H4 (cell line): ENCODE data around the gene FAM13C. TPM values are rescaled to one million over a fixed set of nuclear protein-coding genes. Genes with fewer than 3 reads are reported as not detected.

Source experiments
- DNase-seq: peaks from one replicate; pipeline ENCODE4 v3.0.0-alpha.2; 2015; ENCODE audit warnings: low spot score
- total RNA-seq: library from RNA; depleted of rRNA; stranded (reverse); fragments of >200 nt; shearing (Covaris generic); gene quantifications from 2 replicates; pipeline ENCODE4 v1.2.3, GENCODE V29; 2014

The FAM13C gene
- total RNA-seq, 1 experiment from 2014 or later = 8.1 TPM

DNA sequence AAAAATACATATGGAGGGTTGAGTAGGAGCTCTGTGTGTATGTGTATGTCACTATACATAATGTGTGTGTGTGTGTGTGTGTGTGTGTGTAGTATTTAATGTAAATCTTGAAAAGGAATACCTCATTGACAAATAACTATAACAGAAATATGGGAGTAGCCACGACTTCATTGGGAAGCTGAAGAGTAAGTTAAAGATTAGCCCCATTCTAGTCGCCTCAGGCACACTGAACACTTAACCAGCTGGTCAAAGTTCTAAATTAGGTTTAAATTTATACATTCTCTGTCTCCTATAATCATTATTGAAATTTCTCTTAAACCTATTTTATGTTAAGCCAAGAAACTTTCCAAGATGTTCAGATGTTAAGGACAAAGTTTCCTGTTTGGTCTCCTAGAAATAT, 45.3 kb downstream of the FAM13C start:
- no peak for DNase-seq

DNA sequence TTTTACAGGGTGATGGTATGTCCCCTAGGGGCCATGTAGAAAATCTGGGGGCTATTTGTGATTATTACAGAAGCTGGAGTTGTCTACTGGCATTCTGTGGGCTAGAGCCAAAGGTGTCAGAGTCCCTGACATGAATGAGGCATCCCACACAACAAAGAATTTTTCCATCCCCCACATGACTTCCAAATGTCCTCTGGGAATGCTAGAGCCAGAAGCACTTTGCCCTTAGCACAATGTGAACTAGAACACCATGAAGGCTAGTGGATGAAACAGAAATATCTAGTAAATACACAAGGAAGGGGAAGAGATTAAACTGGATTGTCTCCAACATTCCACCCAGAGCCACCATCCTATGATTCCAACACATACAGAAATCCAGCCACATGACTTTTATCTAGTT, 46.9 kb downstream of the FAM13C start:
- no peak for DNase-seq

DNA sequence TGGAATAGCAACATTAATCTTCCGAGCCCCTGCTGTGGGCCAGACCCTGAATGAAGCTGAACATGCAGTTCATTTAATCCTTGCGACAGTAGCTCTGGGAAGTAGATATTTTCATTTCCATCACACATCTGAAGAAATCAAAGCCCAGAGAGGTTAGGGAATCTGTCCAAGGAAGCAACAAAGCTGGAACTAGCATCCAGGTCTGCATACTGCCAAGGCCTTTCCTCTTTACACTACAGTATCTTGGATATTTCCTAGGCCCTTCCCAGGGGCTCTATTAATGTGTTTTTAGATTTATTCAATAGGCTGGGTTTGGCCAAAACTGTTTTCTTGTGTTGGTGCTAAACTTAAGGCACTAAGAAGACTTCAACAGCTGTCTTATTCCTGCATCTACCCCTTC, 48.1 kb downstream of the FAM13C start:
- no peak for DNase-seq

DNA sequence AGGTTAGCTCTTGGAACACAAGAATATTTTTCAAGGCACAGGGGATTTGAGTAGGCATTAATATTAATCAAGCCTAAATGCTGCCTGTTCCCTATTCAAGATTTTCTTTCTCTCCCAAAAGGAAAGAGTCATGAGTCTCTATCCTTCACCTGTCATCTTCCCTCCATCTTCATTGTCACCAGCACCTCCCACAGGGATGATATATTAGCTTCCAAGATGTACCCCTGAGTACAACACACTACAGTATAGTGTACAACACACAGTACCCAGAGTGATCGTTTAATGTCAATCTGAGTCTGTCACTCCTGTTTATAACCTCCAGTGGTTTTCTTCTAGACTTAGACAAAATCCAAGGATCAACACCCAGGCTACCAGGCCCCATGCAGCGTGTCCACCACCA, 50.1 kb downstream of the FAM13C start:
- no peak for DNase-seq

DNA sequence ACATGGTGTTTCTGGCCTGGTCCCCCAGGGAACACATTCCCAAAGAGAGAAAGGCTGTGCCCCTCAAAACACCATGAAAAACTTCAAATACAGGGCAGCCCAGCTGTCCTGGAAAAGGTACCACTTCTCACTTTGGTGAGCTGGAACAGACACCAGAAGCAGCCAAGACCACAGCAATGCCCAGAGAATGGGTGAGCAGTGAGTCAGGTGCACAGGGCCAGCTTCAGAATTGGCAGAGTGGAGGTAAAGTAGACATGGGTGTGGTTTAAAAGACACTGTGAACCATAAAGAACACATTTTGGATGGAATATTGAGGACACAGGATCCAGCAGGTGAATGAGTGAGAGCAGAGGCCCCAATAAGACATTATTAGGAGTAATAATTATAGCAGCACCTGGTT, 51.3 kb downstream of the FAM13C start:
- DNase-seq = no peak

DNA sequence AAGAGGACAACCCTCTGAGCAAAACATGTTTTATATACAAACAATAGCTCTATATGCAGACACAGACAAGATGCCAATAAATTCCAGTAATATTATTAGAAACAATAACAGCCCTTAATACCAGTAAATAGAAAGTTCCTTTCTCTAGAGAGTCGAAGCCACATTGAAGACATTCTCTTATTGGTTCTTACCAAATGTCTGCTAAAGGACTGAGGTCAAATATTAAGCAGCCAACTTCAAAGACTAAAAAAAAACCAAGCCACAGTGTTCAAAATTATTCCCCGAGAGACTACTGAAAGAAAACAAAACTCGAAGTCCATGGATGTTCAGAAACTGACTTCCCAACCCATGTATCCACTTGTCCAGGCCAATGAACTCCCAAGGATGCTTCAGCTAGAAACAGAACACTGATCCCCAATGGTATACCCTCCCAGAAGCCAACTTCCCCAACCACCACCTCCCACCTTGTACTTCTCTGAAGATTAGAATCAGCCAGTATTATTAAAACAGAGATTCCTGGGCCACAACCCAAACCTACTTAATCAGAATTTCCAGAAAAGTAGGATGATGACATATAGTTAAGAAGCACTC, 51.9 kb downstream of the FAM13C start:
- DNase-seq = no peak

DNA sequence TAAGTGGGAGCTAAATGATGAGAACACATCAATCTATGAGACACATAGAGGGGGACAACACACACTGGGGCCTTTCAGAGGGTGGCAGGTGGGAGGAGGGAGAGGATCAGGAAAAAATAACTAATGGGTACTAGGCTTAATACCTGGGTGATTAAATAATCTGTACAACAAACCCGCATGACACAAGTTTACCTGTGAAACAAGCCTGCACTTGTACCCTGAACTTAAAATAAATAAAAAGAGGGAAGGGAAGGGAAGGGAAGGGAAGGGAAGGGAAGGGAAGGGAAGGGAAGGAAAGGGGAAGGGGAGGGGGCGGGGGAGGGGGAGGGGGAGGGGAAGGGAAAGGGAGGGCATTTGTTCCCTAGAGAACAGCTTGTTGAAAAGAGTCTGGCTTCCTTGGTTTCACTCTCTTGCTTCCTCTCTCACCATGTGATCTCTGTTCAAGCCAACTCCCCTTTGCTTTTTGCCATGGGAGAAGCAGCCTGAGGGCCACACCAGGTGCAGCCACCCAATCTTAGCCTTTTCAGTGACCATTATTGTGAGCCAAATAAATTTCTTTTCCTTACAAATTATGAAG, 57.7 kb downstream of the FAM13C start:
- no peak for DNase-seq

DNA sequence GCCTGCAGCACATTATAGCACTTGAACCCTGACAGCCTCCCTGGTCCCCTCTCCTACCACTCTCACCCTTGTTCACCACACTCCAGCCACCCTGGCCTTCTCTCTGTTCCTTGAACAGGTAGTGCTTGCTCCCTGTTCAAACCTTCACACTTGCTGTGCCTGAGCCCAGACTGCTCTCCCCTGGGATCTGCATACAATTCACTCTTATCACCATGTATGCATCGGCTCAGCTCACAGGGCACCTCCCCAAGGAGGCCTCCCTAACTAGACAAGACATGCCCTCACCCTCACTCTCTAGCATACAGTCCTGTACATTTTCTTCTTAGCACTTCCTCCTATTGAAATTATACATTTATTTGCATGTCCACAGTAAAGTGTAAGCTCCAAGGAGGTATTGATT, 59.3 kb downstream of the FAM13C start:
- DNase-seq = no peak

DNA sequence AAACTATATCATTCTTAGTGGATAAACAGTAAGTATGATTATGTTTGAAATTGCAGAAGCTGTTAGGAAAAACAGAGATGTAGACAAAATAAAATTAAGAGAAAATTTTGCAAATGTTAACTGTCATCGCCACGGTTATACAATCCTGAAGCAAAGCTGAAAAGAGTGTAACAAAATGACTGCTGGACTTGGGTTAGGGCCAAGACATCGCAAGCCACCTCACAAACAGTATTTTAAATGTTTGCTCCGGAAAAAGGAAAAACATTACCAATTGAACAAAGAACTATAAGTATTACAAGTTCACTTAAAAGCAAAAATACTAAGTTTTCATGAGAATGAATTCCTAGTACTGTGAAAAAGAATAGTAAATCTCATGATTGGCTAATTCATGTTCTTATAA, 60.0 kb downstream of the FAM13C start:
- no peak for DNase-seq

DNA sequence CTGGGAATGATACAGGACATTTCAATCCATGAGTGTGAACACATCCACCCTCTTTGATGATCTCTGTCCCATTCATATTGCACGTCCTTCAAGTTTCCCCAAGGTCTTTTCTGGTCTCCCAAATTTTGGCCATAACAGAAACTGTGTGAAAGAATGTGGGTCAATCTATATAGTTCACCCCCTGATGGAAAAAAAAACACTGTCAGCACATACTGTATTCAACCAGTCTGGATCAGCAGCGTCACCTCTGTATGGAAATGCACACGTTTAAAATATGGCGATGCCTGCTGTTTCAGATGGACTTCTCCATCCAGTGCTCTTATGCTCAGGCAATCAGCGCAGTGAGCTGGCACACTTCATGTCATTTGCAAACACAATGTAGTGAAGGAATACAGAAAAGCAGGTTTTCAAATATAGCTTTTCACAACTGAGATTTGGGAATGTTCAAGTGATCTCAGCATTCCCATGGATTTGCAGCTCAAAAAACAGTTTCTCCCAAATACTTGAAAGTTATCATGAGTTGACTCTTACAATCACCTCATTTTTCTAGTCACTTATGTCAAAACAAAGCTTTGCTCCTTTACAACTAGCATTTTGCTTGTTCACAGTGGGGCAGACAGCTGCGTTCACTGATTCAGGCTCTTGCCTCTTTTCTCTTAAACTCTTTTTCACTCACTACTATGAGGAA, 61.1 kb downstream of the FAM13C start:
- DNase-seq = no peak

DNA sequence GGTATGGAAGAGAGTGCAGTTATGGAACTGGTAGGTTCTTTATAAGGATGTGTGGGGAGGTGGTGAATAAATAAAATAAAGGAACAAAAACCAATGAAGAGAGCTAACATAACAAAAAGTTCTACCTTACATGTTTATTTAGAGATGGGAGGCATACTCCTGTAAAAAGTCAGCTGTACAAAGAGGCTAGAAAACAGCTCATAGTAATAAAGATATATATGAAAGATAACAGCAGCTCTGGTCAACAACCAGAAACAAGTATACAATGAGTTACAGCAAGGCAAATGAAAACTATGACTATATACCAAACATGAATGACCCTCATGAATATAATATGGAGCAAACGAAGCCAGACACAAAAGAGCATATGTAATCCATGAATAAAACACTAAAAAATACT, 62.0 kb downstream of the FAM13C start:
- DNase-seq = no peak

DNA sequence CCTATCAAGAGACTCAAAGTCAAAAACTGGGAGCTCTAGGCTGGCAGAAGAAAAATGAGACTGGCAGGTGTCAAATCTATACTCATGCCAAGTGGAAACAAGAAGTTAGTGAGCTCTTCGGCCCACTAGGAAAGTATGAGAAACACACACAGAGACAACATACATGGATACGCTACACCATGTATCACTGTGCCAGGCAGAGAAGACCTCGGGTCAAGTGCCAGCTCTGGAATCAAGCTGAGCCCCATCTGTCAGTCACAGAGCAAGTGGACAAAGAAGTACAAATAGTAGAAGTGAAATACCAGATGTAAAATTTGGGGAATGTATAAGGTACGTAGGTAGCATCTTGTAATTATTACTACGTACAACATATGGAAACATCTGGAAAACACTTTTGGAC, 62.4 kb downstream of the FAM13C start:
- DNase-seq = no peak

DNA sequence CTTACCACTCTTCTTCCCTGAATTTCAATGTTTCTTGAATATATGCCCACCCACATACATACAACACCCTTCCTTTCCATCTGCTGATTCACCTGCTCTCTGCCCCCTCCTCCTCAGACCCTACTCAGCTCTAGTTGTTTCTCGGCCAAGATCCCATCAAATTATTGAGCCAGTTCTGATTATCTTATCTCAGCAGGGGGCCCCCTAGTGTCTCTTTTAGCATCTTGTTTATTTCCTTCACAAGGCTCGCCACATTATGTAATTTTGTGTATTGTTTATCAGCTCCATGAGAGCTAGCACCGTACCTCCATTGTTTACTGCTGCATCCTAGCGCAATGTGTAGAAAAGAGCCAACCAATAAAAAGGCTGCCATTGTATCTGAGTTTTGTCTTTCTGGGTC, 71.9 kb downstream of the FAM13C start:
- DNase-seq = no peak

DNA sequence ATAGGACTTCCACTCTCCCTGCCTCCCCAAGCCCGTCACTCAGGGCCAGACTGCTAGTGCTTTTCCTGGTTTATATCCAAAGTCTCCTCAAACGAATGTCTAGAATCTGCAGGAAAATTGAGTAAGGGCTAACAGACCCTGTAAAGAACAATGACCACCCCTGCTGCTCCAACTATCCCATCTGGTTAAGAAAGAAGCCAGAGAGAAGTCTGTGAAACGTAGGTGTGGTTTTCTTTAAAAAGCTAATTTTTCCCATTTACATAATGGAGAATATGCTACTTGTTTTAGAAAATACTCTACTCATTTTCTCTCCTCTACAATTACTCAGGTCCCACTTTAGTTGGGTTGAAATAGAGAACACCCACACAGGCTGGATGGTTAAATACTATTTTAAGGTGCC, 72.5 kb downstream of the FAM13C start:
- no peak for DNase-seq

DNA sequence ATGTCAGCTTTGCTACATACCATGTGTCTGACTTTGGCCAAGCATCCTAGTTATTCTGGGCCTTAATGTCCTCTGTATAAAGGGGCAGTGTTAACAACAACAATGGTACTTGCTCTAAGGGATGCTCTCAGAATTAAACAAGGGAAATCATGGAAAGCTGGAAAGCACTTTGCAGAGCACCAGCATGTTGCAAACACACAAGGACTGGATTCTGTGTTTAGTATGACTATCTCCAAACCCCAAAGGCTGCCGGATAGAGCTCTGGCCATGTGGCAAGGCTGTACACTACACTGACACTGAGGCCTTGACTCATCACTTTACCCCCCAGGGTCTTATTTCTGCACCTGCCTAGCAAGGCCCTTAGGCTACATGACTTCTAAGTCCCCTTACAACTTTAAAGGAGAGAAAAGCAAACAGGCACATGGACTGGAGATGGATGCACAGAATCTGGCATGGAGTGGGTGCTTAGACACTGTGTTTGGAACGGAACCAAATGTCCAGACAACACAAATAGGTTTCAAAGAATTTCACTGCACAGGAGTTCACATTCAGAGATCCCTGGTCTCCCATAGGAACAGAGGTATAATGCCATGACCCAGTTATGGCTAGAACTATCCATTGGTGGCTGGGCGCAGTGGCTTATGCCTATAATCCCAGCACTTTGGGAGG, 74.6 kb downstream of the FAM13C start:
- DNase-seq = no peak

DNA sequence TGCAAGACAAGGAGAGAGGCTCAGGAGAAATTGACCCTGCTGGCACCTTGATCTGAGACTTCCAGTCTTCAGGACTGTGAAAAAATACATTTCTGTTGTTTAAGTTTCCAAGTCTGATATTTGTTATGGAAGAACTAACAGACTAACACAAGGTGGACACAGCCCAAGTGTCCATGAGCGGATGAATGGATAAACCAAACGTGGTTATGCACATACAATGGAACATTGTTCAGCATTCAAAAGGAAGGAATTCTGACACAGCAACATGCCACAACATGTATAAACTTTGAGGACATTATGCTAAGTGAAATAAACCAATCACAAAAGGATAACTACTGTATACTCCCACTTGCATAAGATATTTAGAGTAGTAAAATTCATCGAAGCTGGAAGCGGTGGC, 76.5 kb downstream of the FAM13C start:
- no peak for DNase-seq

DNA sequence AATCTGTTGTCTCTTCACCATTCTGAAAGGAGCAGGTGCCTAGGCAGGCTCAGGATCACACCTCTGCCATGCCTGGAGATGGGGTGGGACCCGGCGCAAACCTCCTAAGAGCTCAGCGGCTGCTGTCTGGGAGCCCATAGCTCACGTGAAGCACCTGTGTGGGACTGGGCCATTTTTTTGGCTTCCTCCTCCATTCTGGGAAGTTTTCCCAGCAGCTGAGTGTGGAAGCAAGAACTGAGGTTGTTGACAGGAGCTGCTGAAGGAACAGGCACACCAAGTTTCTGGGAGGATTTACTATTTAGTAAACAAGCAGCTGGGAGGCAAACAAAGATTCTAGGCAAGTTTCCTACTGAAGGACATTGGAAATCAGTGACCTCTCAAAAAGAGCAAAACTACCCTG, 77.3 kb downstream of the FAM13C start:
- no peak for DNase-seq

DNA sequence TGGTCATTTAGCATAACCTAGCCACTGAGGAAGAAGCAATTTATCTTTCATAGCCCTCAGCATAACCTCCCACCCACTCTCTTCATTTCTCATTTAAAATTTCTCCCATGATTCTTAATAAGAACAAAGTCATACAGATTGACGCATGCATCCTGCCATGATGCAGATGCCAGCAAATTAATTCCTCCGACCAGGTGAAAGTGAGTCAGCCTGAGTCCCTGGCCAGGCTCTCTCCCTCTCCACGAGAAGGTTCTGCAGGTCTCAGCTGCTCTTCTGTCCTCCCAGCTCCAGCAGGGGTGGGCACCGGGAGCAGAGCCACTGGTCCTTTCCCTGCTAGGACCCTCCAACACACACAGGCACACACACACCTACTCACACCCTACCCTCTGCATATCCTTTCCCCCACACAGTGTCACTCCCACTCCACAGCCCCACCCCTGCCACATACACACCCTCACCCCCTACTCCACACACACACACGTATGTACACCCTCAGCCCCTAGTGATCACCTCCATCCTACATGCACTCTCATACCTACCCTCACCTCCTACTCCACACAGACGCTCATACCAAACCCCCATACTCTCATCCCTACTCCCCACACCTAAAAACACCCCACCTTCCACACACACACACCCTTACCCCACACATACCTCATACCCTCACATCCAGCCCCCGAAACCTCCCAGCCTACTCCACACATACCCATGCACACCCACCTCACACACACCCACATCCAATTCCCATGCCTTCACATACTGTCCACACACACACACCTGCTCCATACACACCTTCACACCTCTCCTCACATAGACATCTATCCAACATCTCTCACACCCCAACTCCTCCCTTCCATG, 78.0 kb downstream of the FAM13C start:
- DNase-seq = no peak

DNA sequence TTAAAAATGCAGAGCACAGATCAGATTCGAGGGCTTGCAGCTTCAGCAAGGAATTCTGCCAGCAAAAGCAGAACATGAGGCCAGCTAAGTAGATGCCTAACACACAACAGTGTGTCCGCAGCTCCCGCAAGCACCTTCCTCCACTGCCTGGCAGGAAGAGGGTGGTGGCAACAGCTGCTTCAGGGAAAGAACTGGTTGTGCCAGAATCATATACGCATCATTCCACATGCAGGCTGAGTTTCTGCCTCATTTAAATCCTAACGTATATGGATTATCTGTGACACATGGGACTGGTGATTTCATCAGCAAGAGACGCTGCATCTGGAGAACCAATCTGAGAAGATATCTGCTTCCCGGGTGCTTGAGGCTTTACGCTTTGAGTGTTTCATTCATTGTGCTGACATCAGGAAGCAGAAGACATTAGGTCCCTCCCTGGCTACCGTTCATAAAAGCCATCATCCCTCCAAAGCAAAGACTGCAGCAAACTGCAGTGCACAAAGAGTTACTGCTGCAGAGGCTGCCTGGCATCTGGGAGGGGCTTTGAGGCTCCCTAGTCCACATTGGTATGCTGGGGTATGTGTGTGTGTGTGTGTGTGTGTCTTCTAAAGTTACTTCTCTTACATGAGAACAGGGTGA, 78.8 kb downstream of the FAM13C start:
- DNase-seq = no peak

DNA sequence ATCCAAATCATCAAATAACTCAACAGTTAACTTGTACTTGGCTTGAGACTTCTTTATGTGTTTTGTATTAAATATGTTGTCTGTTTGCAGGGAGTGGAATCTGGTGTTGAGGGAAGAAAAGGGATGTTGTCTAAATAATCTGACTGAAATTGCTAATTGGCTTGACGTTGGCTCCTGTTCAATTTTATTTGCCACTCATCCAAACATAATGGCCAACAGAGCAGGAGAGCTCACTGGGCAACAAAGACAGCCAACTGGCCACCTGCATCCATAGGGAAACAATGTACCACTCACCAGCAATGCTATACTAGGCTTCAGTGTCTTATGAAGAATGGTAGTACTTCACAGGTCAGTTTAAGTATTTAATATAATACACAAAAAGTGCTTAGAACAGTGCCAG, 80.5 kb downstream of the FAM13C start:
- DNase-seq = no peak

DNA sequence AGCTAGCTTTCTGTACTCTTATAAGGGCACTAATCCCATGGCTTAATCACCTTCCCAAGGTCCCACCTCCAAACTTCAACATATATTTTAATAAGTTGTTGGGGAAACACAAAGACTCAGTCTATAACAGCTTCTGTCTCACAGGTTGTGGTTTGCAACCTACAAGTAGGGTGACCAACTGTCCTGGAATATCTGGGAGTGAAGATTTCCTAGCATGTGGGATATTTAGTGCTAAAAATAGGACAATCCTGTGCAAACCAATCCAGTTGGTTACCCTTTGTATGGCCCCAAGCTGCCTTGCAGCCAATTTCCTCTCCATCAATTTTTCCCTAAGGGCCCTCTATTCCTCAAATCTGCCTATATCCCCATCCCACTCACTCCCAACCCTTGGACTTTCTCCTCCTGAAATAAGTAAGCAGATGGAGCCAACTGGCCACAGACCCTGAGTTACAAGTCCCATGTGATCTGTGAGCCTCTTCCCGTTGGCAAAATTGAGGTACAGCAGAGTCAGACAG, 82.3 kb downstream of the FAM13C start:
- no peak for DNase-seq
